BE2C (cell line): Measurements from ENCODE around the gene NOS1AP.

Source experiments
- DNase-seq: peaks from one replicate; pipeline ENCODE4 v3.0.0-alpha.2; 2020
- H3K27me3 ChIP-seq: fragments of 250-450 bp; sonication (Bioruptor Pico); 2 replicates; pipeline ENCODE4 v1.5.1; 2020; ENCODE audit warnings: mild to moderate bottlenecking
- H3K36me3 ChIP-seq: fragments of 250-450 bp; sonication (Bioruptor Pico); 2 replicates; pipeline ENCODE4 v1.5.1; 2020; ENCODE audit warnings: mild to moderate bottlenecking
- H3K4me1 ChIP-seq: fragments of 250-450 bp; sonication (Bioruptor Pico); 2 replicates; pipeline ENCODE4 v1.5.1; 2020
- H3K4me3 ChIP-seq: 2 replicates; pipeline ENCODE4 v1.5.1; 2011; ENCODE audit warnings: low read depth, low read length
- H3K9me3 ChIP-seq: fragments of 250-450 bp; sonication (Bioruptor Pico); 2 replicates; pipeline ENCODE4 v1.5.1; 2020
- TF ChIP-seq, protein P1 (sequence below): IDR thresholded peaks from 2 replicates; pipeline ENCODE4 v1.5.1; 2012; ENCODE audit warnings: mild to moderate bottlenecking, low read depth, low read length

Gene NOS1AP

DNA sequence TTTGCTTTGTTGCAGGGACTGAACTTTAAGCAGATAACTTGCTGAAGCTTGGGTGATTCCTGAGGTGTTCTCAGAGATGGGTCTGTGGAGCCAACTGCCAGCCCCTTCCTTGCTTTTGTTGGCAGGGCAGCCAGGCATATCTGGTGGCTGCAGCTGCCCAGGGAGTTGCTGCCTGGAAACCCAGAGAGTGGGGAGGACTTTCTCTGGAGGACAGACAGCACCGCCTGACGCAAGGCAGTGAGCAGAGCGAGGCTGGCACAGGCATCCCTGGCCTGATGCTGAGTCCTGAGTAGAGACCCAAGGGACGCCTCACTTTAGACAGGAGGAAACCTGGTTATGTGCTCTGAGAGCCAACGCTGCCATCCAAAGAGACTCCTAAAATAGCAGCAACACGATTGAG is 36.1 kb upstream of the NOS1AP start:
- Histone ChIP-seq H3K4me3 (no peak overlapping the region), H3K4me1 (peaks cover 17% of the 10 kb centered on the region), H3K36me3 (no peaks in the 10 kb centered on the region), H3K9me3 (no peaks in the 10 kb centered on the region), H3K27me3 (no peaks in the 10 kb centered on the region)
- peak; percentile 58 for DNase-seq
- TF ChIP-seq, protein P1, sequence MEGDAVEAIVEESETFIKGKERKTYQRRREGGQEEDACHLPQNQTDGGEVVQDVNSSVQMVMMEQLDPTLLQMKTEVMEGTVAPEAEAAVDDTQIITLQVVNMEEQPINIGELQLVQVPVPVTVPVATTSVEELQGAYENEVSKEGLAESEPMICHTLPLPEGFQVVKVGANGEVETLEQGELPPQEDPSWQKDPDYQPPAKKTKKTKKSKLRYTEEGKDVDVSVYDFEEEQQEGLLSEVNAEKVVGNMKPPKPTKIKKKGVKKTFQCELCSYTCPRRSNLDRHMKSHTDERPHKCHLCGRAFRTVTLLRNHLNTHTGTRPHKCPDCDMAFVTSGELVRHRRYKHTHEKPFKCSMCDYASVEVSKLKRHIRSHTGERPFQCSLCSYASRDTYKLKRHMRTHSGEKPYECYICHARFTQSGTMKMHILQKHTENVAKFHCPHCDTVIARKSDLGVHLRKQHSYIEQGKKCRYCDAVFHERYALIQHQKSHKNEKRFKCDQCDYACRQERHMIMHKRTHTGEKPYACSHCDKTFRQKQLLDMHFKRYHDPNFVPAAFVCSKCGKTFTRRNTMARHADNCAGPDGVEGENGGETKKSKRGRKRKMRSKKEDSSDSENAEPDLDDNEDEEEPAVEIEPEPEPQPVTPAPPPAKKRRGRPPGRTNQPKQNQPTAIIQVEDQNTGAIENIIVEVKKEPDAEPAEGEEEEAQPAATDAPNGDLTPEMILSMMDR, result no peak

- Histone ChIP-seq H3K36me3 (no peaks in the 10 kb centered on the region), H3K9me3 (no peaks in the 10 kb centered on the region), H3K4me1 (peaks cover 7% of the 10 kb centered on the region), H3K27me3 (no peaks in the 10 kb centered on the region), H3K4me3 (no peak overlapping the region)
- DNase-seq, result peak; percentile 45
- TF ChIP-seq, protein P1, result no peak
Observed at GRCh38 chr1:162035241-162035640, 34.2 kb upstream of the NOS1AP start.

DNA sequence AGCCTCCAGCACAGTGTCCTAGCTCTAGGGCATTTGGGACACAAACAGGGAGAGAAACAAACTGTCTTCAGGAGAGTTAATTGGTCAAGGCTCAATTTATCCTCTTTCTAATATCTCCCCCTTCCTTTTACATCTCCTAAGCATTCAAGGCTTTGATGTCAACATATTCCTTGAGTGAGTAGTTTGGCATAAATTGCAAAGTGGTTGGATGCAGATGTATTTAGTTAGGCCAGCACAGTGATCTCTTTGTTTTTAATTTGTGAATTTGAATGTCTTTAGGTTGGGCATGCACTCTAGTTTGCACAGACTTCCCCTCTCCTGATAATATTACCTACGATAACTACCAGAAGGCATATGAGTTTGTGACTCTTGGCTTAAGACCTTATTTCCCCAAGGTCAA is 33.3 kb upstream of the NOS1AP start:
- no peaks in the 10 kb centered on the region for H3K9me3 ChIP-seq
- DNase-seq, result no peak
- H3K27me3 ChIP-seq, result no peaks in the 10 kb centered on the region
- TF ChIP-seq, protein P1, result no peak
- peaks cover 10% of the 10 kb centered on the region for H3K4me1 ChIP-seq
- no peak overlapping the region for H3K4me3 ChIP-seq
- no peaks in the 10 kb centered on the region for H3K36me3 ChIP-seq

- DNase-seq, result no peak
- H3K4me3 ChIP-seq, result no peak overlapping the region
- H3K4me1 ChIP-seq, result peaks cover 18% of the 10 kb centered on the region
- no peaks in the 10 kb centered on the region for H3K9me3 ChIP-seq
- TF ChIP-seq, protein P1, result no peak
- H3K36me3 ChIP-seq, result no peaks in the 10 kb centered on the region
- no peaks in the 10 kb centered on the region for H3K27me3 ChIP-seq
Observed at GRCh38 chr1:162038624-162039023, 30.9 kb upstream of the NOS1AP start.

DNA sequence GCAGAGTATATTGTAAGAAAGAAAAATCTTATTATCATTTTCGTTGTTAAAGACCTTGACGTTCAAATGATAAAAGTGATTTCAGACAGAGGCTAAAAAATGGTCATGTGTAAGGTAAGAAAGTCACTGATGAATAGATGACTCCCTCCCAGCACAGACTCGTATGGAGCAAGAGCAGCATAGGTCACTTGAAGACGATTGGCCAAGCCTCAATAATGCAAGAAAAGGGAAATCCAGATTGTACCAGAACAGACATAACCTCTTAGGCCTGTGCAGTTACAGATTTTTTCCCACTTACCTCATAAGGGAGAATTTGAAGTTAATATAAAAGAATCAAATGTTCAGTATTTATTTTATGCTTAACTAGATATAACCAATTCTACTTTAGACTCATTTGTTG is 29.5 kb upstream of the NOS1AP start:
- H3K4me3 ChIP-seq, result no peak overlapping the region
- no peaks in the 10 kb centered on the region for H3K36me3 ChIP-seq
- H3K4me1 ChIP-seq, result peaks cover 18% of the 10 kb centered on the region
- no peaks in the 10 kb centered on the region for H3K9me3 ChIP-seq
- no peaks in the 10 kb centered on the region for H3K27me3 ChIP-seq
- no peak for DNase-seq
- TF ChIP-seq, protein P1, result no peak

DNA sequence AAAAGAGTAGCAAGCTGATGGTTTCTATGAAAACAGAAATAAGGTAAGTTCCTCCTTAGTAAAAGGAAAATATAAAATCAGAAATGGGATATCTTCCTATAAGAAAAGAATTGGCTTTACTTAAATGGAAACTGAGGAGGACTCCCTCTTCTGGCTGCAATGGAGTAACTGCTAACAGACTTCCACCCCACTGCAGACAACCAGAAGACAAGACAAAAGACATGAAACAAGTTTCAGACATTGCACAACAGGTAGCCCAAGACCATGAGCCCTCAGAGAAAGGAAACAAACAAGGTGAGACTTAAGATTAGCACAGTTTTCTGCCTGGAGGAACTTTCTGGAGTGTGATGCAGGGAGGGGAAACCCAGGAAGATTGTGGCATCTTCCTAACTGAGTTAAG is 28.8 kb upstream of the NOS1AP start:
- H3K27me3 ChIP-seq, result no peaks in the 10 kb centered on the region
- peaks cover 13% of the 10 kb centered on the region for H3K4me1 ChIP-seq
- no peak overlapping the region for H3K4me3 ChIP-seq
- no peak for DNase-seq
- H3K9me3 ChIP-seq, result no peaks in the 10 kb centered on the region
- no peaks in the 10 kb centered on the region for H3K36me3 ChIP-seq
- TF ChIP-seq, protein P1, result peak; percentile 58
